HepG2 (cell line): Measurements from ENCODE around the gene UBE2L6. TPM values are rescaled to one million over a fixed set of nuclear protein-coding genes. Genes with fewer than 3 reads are reported as not detected.
A peak's percentile ranks its signal among the peaks of the same experiment; 100 is the strongest.

Source experiments
- CBFB ChIP-seq: sonication (generic); formaldehyde crosslinking; IDR thresholded peaks from 2 replicates; pipeline ENCODE4 v1.4.0; 2020; ENCODE audit warnings: missing genetic modification reagents
- DNMT3B ChIP-seq: conservative IDR thresholded peaks from 2 replicates; pipeline ENCODE4 v1.6.1; 2016; ENCODE audit warnings: missing biosample characterization, control low read depth
- NONO ChIP-seq, 2 experiments: fragments of 450-650 bp in 1 of 2; sonication (generic) in 1 of 2; formaldehyde crosslinking in 1 of 2; IDR thresholded peaks in 1 of 2; conservative IDR thresholded peaks in 1 of 2; 2 replicates each; pipeline versions ENCODE4 v1.6.1 to v1.8.0; 2017 to 2022; ENCODE audit warnings: mild to moderate bottlenecking in 1 of 2, missing genetic modification reagents in 1 of 2, moderate library complexity in 1 of 2
- SAP130 ChIP-seq: IDR thresholded peaks from 2 replicates; pipeline ENCODE4 v1.6.1; 2016; ENCODE audit warnings: low read depth
- SRF ChIP-seq: IDR thresholded peaks from 2 replicates; pipeline ENCODE4 v1.6.1; 2011; ENCODE audit warnings: mild to moderate bottlenecking, low read depth, low read length, moderate library complexity
- YEATS4 ChIP-seq: sonication (generic); formaldehyde crosslinking; IDR thresholded peaks from 2 replicates; pipeline ENCODE4 v1.4.0; 2020; ENCODE audit warnings: missing genetic modification reagents, borderline replicate concordance
- ZNF350 ChIP-seq: sonication (generic); formaldehyde crosslinking; IDR thresholded peaks from 2 replicates; pipeline ENCODE4 v1.4.0; 2020; ENCODE audit warnings: mild to moderate bottlenecking, low read depth, missing genetic modification reagents, borderline replicate concordance
- ZNF496 ChIP-seq: sonication (generic); formaldehyde crosslinking; IDR thresholded peaks from 2 replicates; pipeline ENCODE4 v1.8.1; 2023; ENCODE audit warnings: mild to moderate bottlenecking, moderate library complexity, missing genetic modification reagents; ENCODE audit not compliant: insufficient replicate concordance
- ZNF841 ChIP-seq: sonication (generic); formaldehyde crosslinking; IDR thresholded peaks from 2 replicates; pipeline ENCODE4 v1.8.1; 2023; ENCODE audit warnings: missing genetic modification reagents, borderline replicate concordance
- polyA plus RNA-seq, 8 experiments: library from polyadenylated mRNA; depleted of rRNA in 3 of 8; stranded (reverse) in 7 of 8; unstranded in 1 of 8; fragments of >200 nt; fragmentation: Illumina TruSeq in 4 of 8; extraction: Trizol in 4 of 8; gene quantifications; 2 replicates each; pipeline versions ENCODE4 v1.2.1 to v1.2.3, GENCODE V29; 2011 to 2016; ENCODE audit warnings: low read depth in 4 of 8, missing spikeins in 1 of 8, mixed read lengths in 1 of 8; ENCODE audit not compliant: insufficient read depth in 1 of 8
- total RNA-seq, 5 experiments: library from RNA; depleted of rRNA; stranded (reverse); fragments of >200 nt; fragmentation: Illumina TruSeq; extraction: Trizol; gene quantifications; 2 replicates each; pipeline ENCODE4 v1.2.3, GENCODE V29; 2016; ENCODE audit warnings: low read depth in 1 of 5
- TF ChIP-seq, protein P1 (sequence below), 2 experiments: sonication (generic) in 1 of 2; formaldehyde crosslinking in 1 of 2; IDR thresholded peaks; 2 replicates each; pipeline versions ENCODE4 v1.5.1 to v1.6.1; 2011 to 2020; ENCODE audit warnings: borderline replicate concordance in 1 of 2, low read depth in 1 of 2, low read length in 1 of 2, mild to moderate bottlenecking in 1 of 2, missing genetic modification reagents in 1 of 2, moderate library complexity in 1 of 2
- TF ChIP-seq, protein P2 (sequence below): sonication (generic); formaldehyde crosslinking; IDR thresholded peaks from 2 replicates; pipeline ENCODE4 v1.5.1; 2020; ENCODE audit warnings: missing genetic modification reagents, mild to moderate bottlenecking, borderline replicate concordance
- TF ChIP-seq, protein P3 (sequence below): sonication (generic); formaldehyde crosslinking; IDR thresholded peaks from 2 replicates; pipeline ENCODE4 v1.4.0; 2020; ENCODE audit warnings: mild to moderate bottlenecking, missing genetic modification reagents
- TF ChIP-seq, protein P4 (sequence below): sonication (generic); formaldehyde crosslinking; IDR thresholded peaks from 2 replicates; pipeline ENCODE4 v1.4.0; 2020; ENCODE audit warnings: low read depth, mild to moderate bottlenecking, missing genetic modification reagents

Gene UBE2L6
- total and polyA plus RNA-seq, 2 of the 13 experiments (the other 11 are each of a cell fraction or from before 2014, with no cell fraction given): 30.3 to 30.4 TPM

DNA sequence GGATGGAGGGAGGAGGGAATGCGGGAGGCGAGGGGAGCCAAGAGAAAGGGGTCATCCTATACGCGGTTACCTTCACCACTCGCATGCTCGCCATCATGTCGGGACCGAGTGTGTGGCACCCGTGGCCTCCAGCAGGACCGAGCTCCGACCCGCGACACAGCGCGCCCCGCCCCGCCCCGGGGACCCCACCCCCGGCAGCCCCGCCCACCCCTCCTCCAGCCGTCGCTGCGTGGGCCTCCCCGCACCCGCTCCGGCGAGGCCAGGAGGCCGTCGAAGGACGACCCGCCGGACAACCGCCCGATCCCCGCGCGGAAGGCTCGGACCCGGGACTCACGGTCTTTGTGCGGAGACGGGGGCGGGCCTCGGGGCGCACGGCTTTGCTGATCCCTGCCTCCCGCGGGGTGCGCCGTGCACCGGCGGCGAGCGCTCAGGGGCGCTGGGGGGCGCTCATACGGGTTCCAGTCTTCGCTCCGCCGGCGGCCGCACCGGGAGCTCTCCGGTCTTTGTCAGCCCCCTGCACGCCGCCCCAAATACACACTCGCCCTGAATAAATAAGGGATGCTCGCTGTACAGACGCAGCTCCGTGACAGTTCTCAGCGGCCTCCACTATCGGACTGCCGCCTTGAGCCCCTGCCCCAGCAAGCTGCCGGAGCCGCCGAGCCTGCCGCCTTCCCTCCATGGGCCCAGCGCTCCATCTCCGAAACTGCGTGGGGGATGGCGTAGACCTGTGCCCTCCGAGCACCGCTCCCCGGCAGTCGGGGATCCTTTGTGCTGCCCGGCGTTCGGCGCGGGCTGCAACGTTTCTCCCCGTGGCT, at the start of gene UBE2L6 (continued):
- TF ChIP-seq, protein P1, sequence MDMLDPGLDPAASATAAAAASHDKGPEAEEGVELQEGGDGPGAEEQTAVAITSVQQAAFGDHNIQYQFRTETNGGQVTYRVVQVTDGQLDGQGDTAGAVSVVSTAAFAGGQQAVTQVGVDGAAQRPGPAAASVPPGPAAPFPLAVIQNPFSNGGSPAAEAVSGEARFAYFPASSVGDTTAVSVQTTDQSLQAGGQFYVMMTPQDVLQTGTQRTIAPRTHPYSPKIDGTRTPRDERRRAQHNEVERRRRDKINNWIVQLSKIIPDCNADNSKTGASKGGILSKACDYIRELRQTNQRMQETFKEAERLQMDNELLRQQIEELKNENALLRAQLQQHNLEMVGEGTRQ (IDR thresholded peaks at IDR 0.05; ENCODE audit: low read depth, low read length): no peak
- TF ChIP-seq, protein P1 (CRISPR knock-in tag; IDR thresholded peaks at IDR 0.05; ENCODE audit: borderline replicate concordance): no peak
- no peak for TF ChIP-seq NONO (IDR thresholded peaks at IDR 0.05)
- peak; percentile 58 for TF ChIP-seq NONO (CRISPR knock-in tag; conservative IDR thresholded peaks at IDR 0.05)
- no peak for TF ChIP-seq ZNF841 (CRISPR knock-in tag)
- peak; percentile 56; the same call in 1 of the 2 replicates for TF ChIP-seq SAP130 (CRISPR knock-in tag)
- TF ChIP-seq, protein P2, sequence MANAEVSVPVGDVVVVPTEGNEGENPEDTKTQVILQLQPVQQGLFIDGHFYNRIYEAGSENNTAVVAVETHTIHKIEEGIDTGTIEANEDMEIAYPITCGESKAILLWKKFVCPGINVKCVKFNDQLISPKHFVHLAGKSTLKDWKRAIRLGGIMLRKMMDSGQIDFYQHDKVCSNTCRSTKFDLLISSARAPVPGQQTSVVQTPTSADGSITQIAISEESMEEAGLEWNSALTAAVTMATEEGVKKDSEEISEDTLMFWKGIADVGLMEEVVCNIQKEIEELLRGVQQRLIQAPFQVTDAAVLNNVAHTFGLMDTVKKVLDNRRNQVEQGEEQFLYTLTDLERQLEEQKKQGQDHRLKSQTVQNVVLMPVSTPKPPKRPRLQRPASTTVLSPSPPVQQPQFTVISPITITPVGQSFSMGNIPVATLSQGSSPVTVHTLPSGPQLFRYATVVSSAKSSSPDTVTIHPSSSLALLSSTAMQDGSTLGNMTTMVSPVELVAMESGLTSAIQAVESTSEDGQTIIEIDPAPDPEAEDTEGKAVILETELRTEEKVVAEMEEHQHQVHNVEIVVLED (CRISPR knock-in tag): peak; percentile 52; the same call in 1 of the 2 replicates
- no peak for TF ChIP-seq ZNF496
- peak; percentile 79; the same call in 1 of the 2 replicates for TF ChIP-seq ZNF350 (CRISPR knock-in tag)
- no peak for TF ChIP-seq CBFB (CRISPR knock-in tag)
- TF ChIP-seq, protein P3, sequence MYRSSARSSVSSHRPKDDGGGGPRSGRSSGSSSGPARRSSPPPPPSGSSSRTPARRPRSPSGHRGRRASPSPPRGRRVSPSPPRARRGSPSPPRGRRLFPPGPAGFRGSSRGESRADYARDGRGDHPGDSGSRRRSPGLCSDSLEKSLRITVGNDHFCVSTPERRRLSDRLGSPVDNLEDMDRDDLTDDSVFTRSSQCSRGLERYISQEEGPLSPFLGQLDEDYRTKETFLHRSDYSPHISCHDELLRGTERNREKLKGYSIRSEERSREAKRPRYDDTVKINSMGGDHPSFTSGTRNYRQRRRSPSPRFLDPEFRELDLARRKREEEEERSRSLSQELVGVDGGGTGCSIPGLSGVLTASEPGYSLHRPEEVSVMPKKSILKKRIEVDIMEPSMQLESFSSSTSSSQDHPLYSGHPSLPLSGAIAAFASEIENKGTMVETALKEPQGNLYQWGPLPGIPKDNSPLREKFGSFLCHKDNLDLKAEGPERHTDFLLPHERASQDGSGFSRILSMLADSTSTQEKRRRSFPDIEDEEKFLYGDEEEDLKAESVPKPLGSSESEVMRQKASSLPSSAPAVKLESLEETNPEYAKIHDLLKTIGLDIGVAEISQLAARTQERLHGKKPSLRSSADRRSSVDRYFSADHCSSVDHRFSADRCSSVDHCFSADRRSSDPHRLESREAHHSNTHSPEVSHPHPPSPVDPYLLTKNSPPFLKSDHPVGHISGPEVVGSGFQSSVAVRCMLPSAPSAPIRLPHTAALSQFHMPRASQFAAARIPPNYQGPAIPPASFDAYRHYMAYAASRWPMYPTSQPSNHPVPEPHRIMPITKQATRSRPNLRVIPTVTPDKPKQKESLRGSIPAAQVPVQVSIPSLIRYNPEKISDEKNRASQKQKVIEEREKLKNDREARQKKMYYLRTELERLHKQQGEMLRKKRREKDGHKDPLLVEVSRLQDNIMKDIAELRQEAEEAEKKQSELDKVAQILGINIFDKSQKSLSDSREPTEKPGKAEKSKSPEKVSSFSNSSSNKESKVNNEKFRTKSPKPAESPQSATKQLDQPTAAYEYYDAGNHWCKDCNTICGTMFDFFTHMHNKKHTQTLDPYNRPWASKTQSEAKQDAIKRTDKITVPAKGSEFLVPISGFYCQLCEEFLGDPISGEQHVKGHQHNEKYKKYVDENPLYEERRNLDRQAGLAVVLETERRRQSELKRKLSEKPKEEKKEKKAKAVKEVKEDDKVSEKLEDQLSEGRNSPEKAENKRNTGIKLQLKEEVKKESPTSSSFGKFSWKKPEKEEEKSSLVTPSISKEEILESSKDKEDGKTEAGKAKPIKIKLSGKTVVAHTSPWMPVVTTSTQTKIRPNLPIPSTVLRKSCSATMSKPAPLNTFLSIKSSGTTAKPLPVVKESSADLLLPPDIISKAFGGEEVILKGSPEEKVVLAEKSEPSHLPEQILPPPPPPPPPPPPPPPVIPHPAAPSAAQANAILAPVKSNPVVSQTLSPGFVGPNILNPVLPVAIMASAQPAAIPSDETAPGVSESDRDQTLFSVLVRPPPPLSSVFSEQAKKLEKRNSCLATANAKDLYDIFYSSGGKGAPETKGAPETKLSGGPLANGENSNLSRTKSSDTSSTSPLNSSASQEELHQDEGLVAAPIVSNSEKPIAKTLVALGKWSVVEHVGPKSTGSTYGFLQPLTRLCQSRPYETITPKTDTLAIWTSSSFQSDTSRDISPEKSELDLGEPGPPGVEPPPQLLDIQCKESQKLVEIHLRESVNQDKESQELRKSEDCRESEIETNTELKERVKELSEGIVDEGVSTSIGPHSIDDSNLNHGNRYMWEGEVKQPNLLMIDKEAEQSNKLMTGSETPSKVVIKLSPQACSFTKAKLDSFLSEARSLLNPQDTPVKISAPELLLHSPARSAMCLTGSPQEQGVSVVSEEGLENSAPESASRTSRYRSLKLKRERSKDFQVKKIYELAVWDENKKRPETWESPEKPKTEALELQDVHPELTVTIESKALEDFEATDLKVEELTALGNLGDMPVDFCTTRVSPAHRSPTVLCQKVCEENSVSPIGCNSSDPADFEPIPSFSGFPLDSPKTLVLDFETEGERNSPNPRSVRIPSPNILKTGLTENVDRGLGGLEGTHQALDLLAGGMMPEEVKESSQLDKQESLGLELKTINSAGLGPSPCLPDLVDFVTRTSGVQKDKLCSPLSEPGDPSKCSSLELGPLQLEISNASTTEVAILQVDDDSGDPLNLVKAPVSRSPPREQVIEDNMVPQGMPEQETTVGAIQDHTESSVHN (CRISPR knock-in tag): 0 out of 2 replicates have a peak, but pooled peaks have one; percentile 12
- TF ChIP-seq DNMT3B (CRISPR knock-in tag): 0 out of 2 replicates have a peak, but pooled peaks have one; percentile 9
- TF ChIP-seq, protein P4, sequence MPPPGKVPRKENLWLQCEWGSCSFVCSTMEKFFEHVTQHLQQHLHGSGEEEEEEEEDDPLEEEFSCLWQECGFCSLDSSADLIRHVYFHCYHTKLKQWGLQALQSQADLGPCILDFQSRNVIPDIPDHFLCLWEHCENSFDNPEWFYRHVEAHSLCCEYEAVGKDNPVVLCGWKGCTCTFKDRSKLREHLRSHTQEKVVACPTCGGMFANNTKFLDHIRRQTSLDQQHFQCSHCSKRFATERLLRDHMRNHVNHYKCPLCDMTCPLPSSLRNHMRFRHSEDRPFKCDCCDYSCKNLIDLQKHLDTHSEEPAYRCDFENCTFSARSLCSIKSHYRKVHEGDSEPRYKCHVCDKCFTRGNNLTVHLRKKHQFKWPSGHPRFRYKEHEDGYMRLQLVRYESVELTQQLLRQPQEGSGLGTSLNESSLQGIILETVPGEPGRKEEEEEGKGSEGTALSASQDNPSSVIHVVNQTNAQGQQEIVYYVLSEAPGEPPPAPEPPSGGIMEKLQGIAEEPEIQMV (CRISPR knock-in tag): no peak
- TF ChIP-seq YEATS4 (CRISPR knock-in tag): no peak
- no peak for TF ChIP-seq SRF
